ENCODE data around the gene SLC38A9.

SLC38A9 gene

DNA sequence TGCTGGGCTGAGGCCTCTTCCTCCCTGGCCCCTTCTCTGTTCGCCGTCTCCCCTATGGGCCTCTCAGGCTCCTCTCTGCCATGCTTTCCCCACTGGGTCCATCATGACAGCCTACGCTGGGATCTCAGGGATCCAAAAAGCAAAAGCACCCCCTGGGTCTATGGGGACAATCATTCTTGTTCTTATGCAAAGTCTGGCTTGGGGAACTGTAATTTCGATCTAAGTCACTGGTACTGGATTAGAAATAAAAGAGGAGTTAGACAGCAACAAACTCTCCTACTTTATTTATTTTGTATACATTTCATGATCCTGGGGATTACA lies 86.6 kb downstream of the SLC38A9 start:
- no peak overlapping the region for H3K27ac ChIP-seq
- no peak for TF ChIP-seq CTCF (IDR thresholded peaks at IDR 0.05)
- TF ChIP-seq ZFX (IDR thresholded peaks at IDR 0.05; ENCODE audit: borderline replicate concordance): no peak

- no peak overlapping the region for H3K27ac ChIP-seq
Measured at GRCh38 chr5:55624841-55625588, 87.1 kb downstream of the SLC38A9 start.

GRCh38 chr5:55623789-55624188 lies 88.3 kb downstream of the SLC38A9 start:
- TF ChIP-seq CTCF (IDR thresholded peaks at IDR 0.05) (no peak), ZFX (IDR thresholded peaks at IDR 0.05; ENCODE audit: borderline replicate concordance) (no peak)
- no peak overlapping the region for H3K27ac ChIP-seq

More at GRCh38 chr5:55624841-55625588, 87.1 kb downstream of the SLC38A9 start:
- TF ChIP-seq CTCF (IDR thresholded peaks at IDR 0.05) (no peak), ZFX (IDR thresholded peaks at IDR 0.05; ENCODE audit: borderline replicate concordance) (no peak)

DNA sequence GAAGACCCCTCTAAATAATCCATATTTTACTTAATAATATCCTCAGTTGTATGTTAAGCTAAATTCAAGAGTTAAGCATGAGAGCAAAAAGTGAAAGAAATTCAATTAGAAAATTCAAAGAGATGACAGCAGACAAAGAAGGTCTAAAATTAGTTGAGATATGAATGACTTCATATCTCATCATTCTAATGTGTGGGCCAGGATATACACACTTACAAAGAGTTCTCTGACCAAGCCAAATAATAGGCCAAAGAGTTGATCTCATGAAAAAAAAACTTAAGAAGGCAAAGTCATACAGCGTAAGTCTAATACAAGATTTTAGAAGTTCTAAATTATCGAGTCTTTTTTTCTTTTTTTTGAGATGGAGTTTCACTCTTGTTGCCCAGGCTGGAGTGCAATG lies 89.7 kb downstream of the SLC38A9 start:
- TF ChIP-seq ZFX (IDR thresholded peaks at IDR 0.05; ENCODE audit: borderline replicate concordance) (no peak), CTCF (IDR thresholded peaks at IDR 0.05) (no peak)
- H3K27ac ChIP-seq: no peak overlapping the region

DNA sequence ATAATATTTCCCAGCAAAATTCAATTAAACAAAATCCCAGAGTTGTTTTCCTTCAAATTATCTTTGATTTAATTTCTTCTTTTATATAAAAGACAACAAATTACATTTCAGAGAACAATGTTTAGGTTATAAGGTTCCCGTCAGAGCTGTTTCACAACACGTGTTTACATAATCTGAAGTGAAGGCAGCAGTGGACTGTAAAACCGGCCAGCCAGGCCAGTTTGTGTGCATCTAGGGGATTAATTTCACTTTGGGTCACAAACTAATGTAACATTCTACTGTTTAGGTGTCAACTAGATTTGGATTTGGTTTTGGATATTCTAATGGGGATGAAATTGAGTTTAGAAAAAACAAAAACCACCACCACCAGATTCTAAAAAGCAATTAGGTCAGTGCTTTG lies 90.9 kb downstream of the SLC38A9 start:
- TF ChIP-seq ZFX (IDR thresholded peaks at IDR 0.05; ENCODE audit: borderline replicate concordance) (no peak), CTCF (IDR thresholded peaks at IDR 0.05) (no peak)
- H3K27ac ChIP-seq: no peak overlapping the region

DNA sequence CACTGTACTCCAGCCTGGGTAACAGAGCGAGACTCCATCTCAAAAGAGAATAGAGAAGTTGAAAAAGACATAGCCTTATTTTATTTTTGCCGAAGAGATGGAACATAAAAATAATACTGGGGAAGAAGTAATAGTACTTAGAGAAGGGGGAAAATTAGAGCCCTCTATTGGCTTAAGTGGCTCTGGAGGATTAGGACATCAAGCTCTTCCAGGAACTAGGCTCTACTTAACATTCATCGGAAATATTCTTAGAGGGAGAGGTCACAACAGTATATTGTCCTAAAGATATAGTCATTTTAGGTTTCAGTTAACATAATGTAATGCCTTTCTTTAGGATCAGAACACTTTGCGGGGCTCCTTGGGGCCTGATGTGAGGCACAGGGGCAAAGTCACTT lies 91.4 kb downstream of the SLC38A9 start:
- H3K27ac ChIP-seq: no peak overlapping the region
- TF ChIP-seq ZFX (IDR thresholded peaks at IDR 0.05; ENCODE audit: borderline replicate concordance) (no peak), CTCF (IDR thresholded peaks at IDR 0.05) (no peak)

- TF ChIP-seq CTCF (IDR thresholded peaks at IDR 0.05) (no peak), ZFX (IDR thresholded peaks at IDR 0.05; ENCODE audit: borderline replicate concordance) (no peak)
- no peak overlapping the region for H3K27ac ChIP-seq
Measured at GRCh38 chr5:55620009-55620765, 91.9 kb downstream of the SLC38A9 start.
